Glutamatergic neuron (in vitro differentiated cells): ENCODE results near the gene BCKDHB. TPM values are rescaled to one million over a fixed set of nuclear protein-coding genes. Genes with fewer than 3 reads are reported as not detected.

Experiments
- DNase-seq: peaks from one replicate; pipeline ENCODE4 v3.0.0; 2022
- H3K27ac Mint-ChIP-seq: one replicate; pipeline ENCODE4 v1.8.0; 2020; ENCODE audit warnings: mild to moderate bottlenecking, mixed read lengths, inconsistent platforms; ENCODE audit not compliant: unreplicated experiment
- H3K27me3 Mint-ChIP-seq: one replicate; pipeline ENCODE4 v1.8.0; 2020; ENCODE audit warnings: mild to moderate bottlenecking, moderate library complexity, mixed read lengths, inconsistent platforms; ENCODE audit not compliant: unreplicated experiment
- H3K36me3 Mint-ChIP-seq: one replicate; pipeline ENCODE4 v1.8.0; 2020; ENCODE audit warnings: mild to moderate bottlenecking, mixed read lengths, inconsistent platforms; ENCODE audit not compliant: unreplicated experiment
- H3K4me1 Mint-ChIP-seq: one replicate; pipeline ENCODE4 v1.8.0; 2020; ENCODE audit warnings: mild to moderate bottlenecking, low read depth, mixed read lengths, inconsistent platforms; ENCODE audit not compliant: unreplicated experiment
- H3K4me3 Mint-ChIP-seq: one replicate; pipeline ENCODE4 v1.8.0; 2020; ENCODE audit warnings: mild to moderate bottlenecking, mixed read lengths, inconsistent platforms; ENCODE audit not compliant: unreplicated experiment
- H3K9me3 Mint-ChIP-seq: one replicate; pipeline ENCODE4 v1.8.0; 2020; ENCODE audit warnings: mild to moderate bottlenecking, moderate library complexity, mixed read lengths, inconsistent platforms; ENCODE audit not compliant: unreplicated experiment
- total RNA-seq: library from RNA; stranded (reverse); fragmentation: NEBNext Ultra II Directional; extraction: Animal tissue kit (Norgen Biotek cat#: 25700); gene quantifications from one replicate; pipeline ENCODE4 v1.2.1, GENCODE V29; 2021; ENCODE audit not compliant: unreplicated experiment
- TF ChIP-seq, protein P1 (sequence below): fragments of 200-600 bp; sonication (generic); IDR thresholded peaks from one replicate; pipeline ENCODE4 v1.5.0; 2021; ENCODE audit not compliant: partially characterized antibody, unreplicated experiment

Gene BCKDHB
- total RNA-seq, 1 donor from 2014 or later: 13.6 TPM

DNA sequence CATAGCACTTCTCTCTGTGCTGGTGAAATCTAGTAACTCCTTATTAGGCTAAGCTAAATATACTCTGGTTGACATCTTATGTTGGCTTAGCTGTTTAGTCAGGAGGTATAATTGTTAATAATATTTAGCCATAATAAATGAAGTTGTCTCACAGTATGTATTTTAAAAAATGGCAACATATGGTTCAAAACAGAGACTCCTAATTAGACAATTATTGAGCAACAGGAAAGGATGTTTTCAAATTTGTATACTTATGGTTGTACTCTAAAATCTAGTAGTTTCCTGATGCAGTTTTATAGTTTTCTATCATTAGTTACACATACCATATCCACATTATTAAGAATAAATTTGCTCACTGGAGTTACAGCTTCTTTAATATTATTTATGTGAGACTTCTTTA lies 150.2 kb downstream of the BCKDHB start:
- H3K4me3 Mint-ChIP-seq: no peak overlapping the region

DNA sequence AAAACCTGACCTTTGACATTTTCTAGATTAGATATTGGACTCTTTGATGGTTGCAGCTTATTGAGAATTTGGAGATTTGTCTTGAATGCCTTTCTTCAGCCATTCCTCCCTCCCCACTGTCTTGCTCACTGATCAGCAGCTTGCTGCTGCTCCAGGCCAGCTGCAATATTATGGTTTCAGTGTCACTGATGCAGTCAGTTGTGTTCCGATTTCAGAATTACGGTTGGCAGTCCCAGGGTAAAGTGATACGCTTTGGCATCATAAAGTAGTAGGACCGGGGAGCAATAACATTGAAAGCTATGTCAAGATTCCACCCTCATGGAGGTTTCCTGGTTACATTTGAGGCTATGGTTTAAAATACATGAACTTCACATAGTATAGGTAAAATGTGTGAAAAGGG lies 152.6 kb downstream of the BCKDHB start:
- no peaks in the 10 kb centered on the region for H3K36me3 Mint-ChIP-seq
- no peaks in the 10 kb centered on the region for H3K4me1 Mint-ChIP-seq
- DNase-seq: no peak
- H3K27me3 Mint-ChIP-seq: no peaks in the 10 kb centered on the region
- no peak overlapping the region for H3K4me3 Mint-ChIP-seq
- no peaks in the 10 kb centered on the region for H3K9me3 Mint-ChIP-seq
- no peak overlapping the region for H3K27ac Mint-ChIP-seq
- TF ChIP-seq, protein P1, sequence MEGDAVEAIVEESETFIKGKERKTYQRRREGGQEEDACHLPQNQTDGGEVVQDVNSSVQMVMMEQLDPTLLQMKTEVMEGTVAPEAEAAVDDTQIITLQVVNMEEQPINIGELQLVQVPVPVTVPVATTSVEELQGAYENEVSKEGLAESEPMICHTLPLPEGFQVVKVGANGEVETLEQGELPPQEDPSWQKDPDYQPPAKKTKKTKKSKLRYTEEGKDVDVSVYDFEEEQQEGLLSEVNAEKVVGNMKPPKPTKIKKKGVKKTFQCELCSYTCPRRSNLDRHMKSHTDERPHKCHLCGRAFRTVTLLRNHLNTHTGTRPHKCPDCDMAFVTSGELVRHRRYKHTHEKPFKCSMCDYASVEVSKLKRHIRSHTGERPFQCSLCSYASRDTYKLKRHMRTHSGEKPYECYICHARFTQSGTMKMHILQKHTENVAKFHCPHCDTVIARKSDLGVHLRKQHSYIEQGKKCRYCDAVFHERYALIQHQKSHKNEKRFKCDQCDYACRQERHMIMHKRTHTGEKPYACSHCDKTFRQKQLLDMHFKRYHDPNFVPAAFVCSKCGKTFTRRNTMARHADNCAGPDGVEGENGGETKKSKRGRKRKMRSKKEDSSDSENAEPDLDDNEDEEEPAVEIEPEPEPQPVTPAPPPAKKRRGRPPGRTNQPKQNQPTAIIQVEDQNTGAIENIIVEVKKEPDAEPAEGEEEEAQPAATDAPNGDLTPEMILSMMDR: no peak

More for the DNA sequence above, 150.2 kb downstream of the BCKDHB start:
- H3K36me3 Mint-ChIP-seq: no peaks in the 10 kb centered on the region
- no peaks in the 10 kb centered on the region for H3K9me3 Mint-ChIP-seq
- no peak for DNase-seq
- TF ChIP-seq, protein P1: no peak
- H3K27me3 Mint-ChIP-seq: no peaks in the 10 kb centered on the region
- H3K27ac Mint-ChIP-seq: no peak overlapping the region
- no peaks in the 10 kb centered on the region for H3K4me1 Mint-ChIP-seq

DNA sequence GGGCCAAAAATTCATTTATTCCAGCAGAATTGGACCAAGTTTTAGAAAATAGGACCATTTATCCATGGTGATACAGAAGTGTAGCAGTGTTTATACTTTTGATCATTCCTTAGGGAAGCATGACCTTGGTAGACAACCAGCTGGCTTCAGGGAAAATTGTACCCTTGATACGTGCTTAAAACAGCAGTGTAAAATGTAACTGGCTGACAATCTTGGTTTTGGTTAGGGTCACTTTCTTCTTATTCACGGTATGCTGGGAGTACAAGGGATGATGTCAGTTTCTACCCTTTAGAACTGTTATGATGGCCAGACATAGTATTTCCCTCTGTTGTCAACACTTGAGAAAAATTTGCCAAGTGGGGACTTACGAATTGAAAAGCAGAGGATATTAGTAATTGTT lies 157.1 kb downstream of the BCKDHB start:
- no peak overlapping the region for H3K4me3 Mint-ChIP-seq
- H3K27ac Mint-ChIP-seq: no peak overlapping the region
- H3K36me3 Mint-ChIP-seq: no peaks in the 10 kb centered on the region
- TF ChIP-seq, protein P1: no peak
- DNase-seq: no peak
- peaks cover 5% of the 10 kb centered on the region for H3K4me1 Mint-ChIP-seq
- H3K27me3 Mint-ChIP-seq: no peaks in the 10 kb centered on the region
- no peaks in the 10 kb centered on the region for H3K9me3 Mint-ChIP-seq

DNA sequence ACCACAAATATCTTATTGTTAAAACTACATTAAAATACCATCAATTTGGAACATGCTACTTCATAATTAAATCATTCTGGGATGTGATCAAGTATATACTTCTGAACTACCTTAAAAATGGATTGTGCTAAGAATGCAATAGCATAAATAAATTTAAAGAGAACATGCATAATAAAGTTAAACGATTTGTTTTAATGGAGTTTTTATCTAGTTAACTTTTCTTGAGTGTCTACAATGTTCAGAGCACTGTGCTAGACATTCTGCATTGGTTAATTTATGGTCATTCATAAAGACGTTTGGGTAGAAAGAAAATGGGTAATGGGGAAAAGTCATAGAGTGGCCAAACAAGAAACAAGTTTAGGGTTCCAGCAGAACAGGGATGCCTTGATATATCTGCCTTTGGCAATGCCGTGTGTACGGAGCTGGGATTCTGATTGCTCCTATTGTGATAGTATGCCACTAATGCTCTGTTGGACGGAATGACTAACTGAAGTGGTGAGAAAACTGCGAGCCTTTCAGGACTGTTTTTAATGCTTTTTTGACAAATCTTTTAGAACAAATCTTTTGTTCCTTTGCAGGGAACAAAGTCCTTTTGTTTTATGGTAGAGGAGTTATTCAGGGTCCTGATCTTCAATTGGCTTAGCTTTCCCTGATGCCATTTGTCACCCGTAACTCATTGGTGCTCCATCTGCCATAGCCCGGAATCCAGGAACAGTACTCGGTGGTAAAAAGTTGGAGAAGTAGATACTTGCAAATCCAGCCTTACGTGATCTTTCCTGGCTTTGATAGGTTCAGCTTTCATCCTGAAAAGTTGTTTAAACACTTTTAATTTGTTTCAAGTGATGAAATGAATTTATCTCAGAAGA lies 162.6 kb downstream of the BCKDHB start:
- Mint-ChIP-seq H3K27ac (no peak overlapping the region), H3K27me3 (no peaks in the 10 kb centered on the region), H3K9me3 (no peaks in the 10 kb centered on the region), H3K36me3 (no peaks in the 10 kb centered on the region), H3K4me1 (peaks cover 5% of the 10 kb centered on the region), H3K4me3 (no peak overlapping the region)
- TF ChIP-seq, protein P1: no peak
- no peak for DNase-seq

DNA sequence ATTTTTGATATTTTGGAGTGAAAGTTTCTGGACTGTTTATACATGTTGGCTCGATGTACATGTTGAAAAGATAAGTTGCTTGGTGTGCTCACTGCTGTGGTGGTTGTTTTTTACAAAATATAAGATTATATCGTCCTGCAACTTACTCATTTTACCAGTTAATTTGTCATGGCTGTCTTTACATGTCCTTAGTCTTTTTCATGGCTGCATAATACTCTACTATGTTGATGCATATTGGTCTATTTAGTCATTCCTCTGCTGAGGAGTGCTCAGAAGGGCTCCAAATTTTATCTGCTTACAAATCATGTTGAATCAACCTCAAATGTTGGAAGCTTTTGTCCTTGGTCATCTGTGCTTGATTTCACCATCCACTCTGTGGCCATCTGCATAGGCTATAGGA lies 164.6 kb downstream of the BCKDHB start:
- Mint-ChIP-seq H3K27me3 (no peaks in the 10 kb centered on the region), H3K4me3 (no peak overlapping the region), H3K9me3 (no peaks in the 10 kb centered on the region), H3K27ac (no peak overlapping the region), H3K36me3 (no peaks in the 10 kb centered on the region), H3K4me1 (peaks cover 5% of the 10 kb centered on the region)
- no peak for DNase-seq
- TF ChIP-seq, protein P1: no peak
